SK-N-SH (cell line): Measurements from ENCODE around the gene FAM163A. TPM values are rescaled to one million over a fixed set of nuclear protein-coding genes. Genes with fewer than 3 reads are reported as not detected.

Experiments
- CTCF ChIA-PET: fragments of 300-600, 350-600 bp; formaldehyde crosslinking; extraction: SDS; loops from one replicate; lab custom pipeline; 2021; lab: Yijun Ruan, JAX
- POLR2A ChIA-PET: fragments of 350-600 bp; sonication (Branson Sonifier 250); formaldehyde crosslinking; extraction: SDS; loops from one replicate; lab custom pipeline; 2020; ENCODE audit warnings: antibody characterized with exemption, inconsistent platforms; lab: Yijun Ruan, JAX
- DNase-seq: peaks from one replicate; pipeline ENCODE4 v3.0.0; 2012
- H2AFZ ChIP-seq: fragments of 200-600 bp; sonication (generic); 2 replicates; pipeline ENCODE4 v1.8.1; 2016; ENCODE audit warnings: antibody characterized with exemption, mild to moderate bottlenecking, low read depth
- H3F3A ChIP-seq: fragments of 200-600 bp; sonication (generic); replicated peaks from 2 replicates; pipeline ENCODE3; 2016; ENCODE audit warnings: antibody characterized with exemption, mild to moderate bottlenecking; ENCODE audit not compliant: insufficient read depth
- H3K27ac ChIP-seq, 2 experiments: fragments of 200-500 bp in 1 of 2; fragments of 200-600 bp in 1 of 2; sonication (Bioruptor generic) in 1 of 2; sonication (generic), shearing (Covaris generic) in 1 of 2; 2 replicates each; pipeline versions ENCODE4 v1.5.1 to v1.6.1; 2014 to 2016; ENCODE audit warnings: low read depth in 2 of 2, inconsistent platforms in 1 of 2, low read length in 1 of 2, mild to moderate bottlenecking in 1 of 2, mixed read lengths in 1 of 2
- H3K27me3 ChIP-seq: fragments of 200-600 bp; sonication (generic), shearing (Covaris generic); 2 replicates; pipeline ENCODE4 v1.6.1; 2016; ENCODE audit warnings: mixed run types; ENCODE audit not compliant: insufficient read depth
- H3K36me3 ChIP-seq, 2 experiments: fragments of 200-500 bp in 1 of 2; fragments of 200-600 bp in 1 of 2; sonication (Bioruptor generic) in 1 of 2; sonication (generic) in 1 of 2; replicated peaks in 1 of 2; 2 replicates each; pipeline versions ENCODE3 to v1.5.1; 2014 to 2016; ENCODE audit warnings: low read length in 1 of 2, mild to moderate bottlenecking in 1 of 2; ENCODE audit not compliant: insufficient read depth in 2 of 2, control insufficient read depth in 1 of 2
- H3K4me1 ChIP-seq, 2 experiments: fragments of 200-500 bp in 1 of 2; fragments of 200-600 bp in 1 of 2; sonication (Bioruptor generic) in 1 of 2; sonication (generic), shearing (Covaris generic) in 1 of 2; 2 replicates each; pipeline versions ENCODE4 v1.5.1 to v1.6.1; 2014 to 2016; ENCODE audit warnings: low read depth in 1 of 2, low read length in 1 of 2, mixed run types in 1 of 2; ENCODE audit not compliant: insufficient read depth in 2 of 2, control insufficient read depth in 1 of 2
- H3K4me2 ChIP-seq: fragments of 200-600 bp; sonication (generic), shearing (Covaris generic); 2 replicates; pipeline ENCODE4 v1.6.1; 2017; ENCODE audit warnings: mixed run types
- H3K4me3 ChIP-seq, 2 experiments: fragments of 200-500 bp in 1 of 2; fragments of 200-600 bp in 1 of 2; sonication (Bioruptor generic) in 1 of 2; sonication (generic), shearing (Covaris generic) in 1 of 2; 2 replicates each; pipeline versions ENCODE4 v1.5.1 to v1.8.1; 2014 to 2016; ENCODE audit warnings: low read depth in 2 of 2, inconsistent platforms in 1 of 2, low read length in 1 of 2, mild to moderate bottlenecking in 1 of 2, mixed read lengths in 1 of 2, moderate library complexity in 1 of 2
- H3K79me2 ChIP-seq: fragments of 200-600 bp; sonication (generic); 2 replicates; pipeline ENCODE4 v1.8.1; 2017; ENCODE audit warnings: mild to moderate bottlenecking; ENCODE audit not compliant: insufficient read depth
- H3K9ac ChIP-seq: fragments of 200-600 bp; sonication (generic); 2 replicates; pipeline ENCODE4 v1.6.1; 2017; ENCODE audit warnings: mixed run types
- H3K9me2 ChIP-seq: fragments of 200-600 bp; sonication (generic); 2 replicates; pipeline ENCODE4 v1.6.1; 2017; ENCODE audit warnings: mixed run types
- H3K9me3 ChIP-seq: fragments of 200-600 bp; sonication (generic); 2 replicates; pipeline ENCODE4 v1.6.1; 2017; ENCODE audit warnings: mixed run types, mild to moderate bottlenecking, moderate library complexity
- H4K20me1 ChIP-seq: fragments of 200-600 bp; sonication (generic); 2 replicates; pipeline ENCODE4 v1.6.1; 2017; ENCODE audit warnings: mild to moderate bottlenecking, mixed run types; ENCODE audit not compliant: insufficient read depth
- CHD2 ChIP-seq: fragments of 150-350 bp; IDR thresholded peaks from 2 replicates; pipeline ENCODE4 v1.6.1; 2018; ENCODE audit warnings: low read length; ENCODE audit not compliant: partially characterized antibody
- CTCF ChIP-seq: fragments of 200-600 bp; sonication (generic); IDR thresholded peaks from 2 replicates; pipeline ENCODE4 v1.6.1; 2017; ENCODE audit warnings: antibody characterized with exemption, mild to moderate bottlenecking, moderate library complexity
- ELF1 ChIP-seq: IDR thresholded peaks from 2 replicates; pipeline ENCODE4 v1.4.0; 2012
- EP300 ChIP-seq, 2 experiments: IDR thresholded peaks; 2 replicates each; pipeline versions ENCODE4 v1.4.0 to v1.6.1; 2012; ENCODE audit warnings: borderline replicate concordance in 1 of 2, low read depth in 1 of 2, low read length in 1 of 2
- EZH2phosphoT487 ChIP-seq: fragments of 200-600 bp; sonication (generic); IDR thresholded peaks from 2 replicates; pipeline ENCODE4 v1.6.1; 2017; ENCODE audit warnings: low read depth, mixed run types, mild to moderate bottlenecking, antibody characterized with exemption, moderate library complexity, borderline replicate concordance
- FOXM1 ChIP-seq: IDR thresholded peaks from 2 replicates; pipeline ENCODE4 v1.4.0; 2012; ENCODE audit warnings: low read depth, mild to moderate bottlenecking
- GABPA ChIP-seq: IDR thresholded peaks from 2 replicates; pipeline ENCODE4 v1.4.0; 2012; ENCODE audit warnings: low read depth, mild to moderate bottlenecking
- GATA2 ChIP-seq: sonication (generic); formaldehyde crosslinking; IDR thresholded peaks from 2 replicates; pipeline ENCODE4 v1.5.0; 2020; ENCODE audit warnings: mild to moderate bottlenecking, missing genetic modification reagents
- IRF3 ChIP-seq: fragments of 150-350 bp; IDR thresholded peaks from 2 replicates; pipeline ENCODE4 v1.6.1; 2016; ENCODE audit warnings: mild to moderate bottlenecking, low read depth, low read length
- JUND ChIP-seq: IDR thresholded peaks from 2 replicates; pipeline ENCODE4 v1.4.0; 2012
- MEF2A ChIP-seq: IDR thresholded peaks from 2 replicates; pipeline ENCODE4 v1.4.0; 2012; ENCODE audit warnings: low read depth, borderline replicate concordance
- MXI1 ChIP-seq: IDR thresholded peaks from 2 replicates; pipeline ENCODE4 v1.6.1; 2012; ENCODE audit warnings: mild to moderate bottlenecking, low read depth, low read length, improper control_type of control experiment
- NRF1 ChIP-seq: IDR thresholded peaks from 2 replicates; pipeline ENCODE4 v1.6.1; 2012; ENCODE audit warnings: low read depth, mild to moderate bottlenecking, low read length
- POLR2AphosphoS5 ChIP-seq: IDR thresholded peaks from 2 replicates; pipeline ENCODE4 v1.6.1; 2012; ENCODE audit warnings: low read depth, low read length
- RAD21 ChIP-seq: IDR thresholded peaks from 2 replicates; pipeline ENCODE4 v1.6.1; 2012; ENCODE audit warnings: mild to moderate bottlenecking, low read length
- SIN3A ChIP-seq: IDR thresholded peaks from 2 replicates; pipeline ENCODE4 v1.6.1; 2012; ENCODE audit warnings: low read depth, mild to moderate bottlenecking, low read length, moderate library complexity, borderline replicate concordance
- SMC3 ChIP-seq: IDR thresholded peaks from 2 replicates; pipeline ENCODE4 v1.6.1; 2012; ENCODE audit warnings: low read depth, low read length, improper control_type of control experiment
- TAF1 ChIP-seq: IDR thresholded peaks from 2 replicates; pipeline ENCODE4 v1.6.1; 2012; ENCODE audit warnings: low read depth, mild to moderate bottlenecking, low read length, moderate library complexity, borderline replicate concordance
- TCF12 ChIP-seq: IDR thresholded peaks from 2 replicates; pipeline ENCODE4 v1.4.0; 2012
- TEAD4 ChIP-seq: IDR thresholded peaks from 2 replicates; pipeline ENCODE4 v1.4.0; 2012; ENCODE audit warnings: mild to moderate bottlenecking, borderline replicate concordance; ENCODE audit not compliant: insufficient read depth
- YY1 ChIP-seq: IDR thresholded peaks from 2 replicates; pipeline ENCODE4 v1.4.0; 2012; ENCODE audit warnings: low read depth, mild to moderate bottlenecking
- WGBS: methylation state at CpG from one replicate; pipeline ENCODE4 v1.1.6; 2017; ENCODE audit warnings: low lambda C conversion rate; 5-methylcytosine and 5-hydroxymethylcytosine counted together
- polyA plus RNA-seq, 3 experiments: library from polyadenylated mRNA; depleted of rRNA; stranded (reverse); fragments of >200 nt; gene quantifications; 2 replicates each; pipeline ENCODE4 v1.2.3, GENCODE V29; 2012
- TF ChIP-seq, protein P1 (sequence below): IDR thresholded peaks from 2 replicates; pipeline ENCODE4 v1.4.0; 2012; ENCODE audit warnings: low read depth

Gene FAM163A
- polyA plus RNA-seq, 1 of the 3 experiments (the other 2 are of a cell fraction), result 0.43 TPM

DNA sequence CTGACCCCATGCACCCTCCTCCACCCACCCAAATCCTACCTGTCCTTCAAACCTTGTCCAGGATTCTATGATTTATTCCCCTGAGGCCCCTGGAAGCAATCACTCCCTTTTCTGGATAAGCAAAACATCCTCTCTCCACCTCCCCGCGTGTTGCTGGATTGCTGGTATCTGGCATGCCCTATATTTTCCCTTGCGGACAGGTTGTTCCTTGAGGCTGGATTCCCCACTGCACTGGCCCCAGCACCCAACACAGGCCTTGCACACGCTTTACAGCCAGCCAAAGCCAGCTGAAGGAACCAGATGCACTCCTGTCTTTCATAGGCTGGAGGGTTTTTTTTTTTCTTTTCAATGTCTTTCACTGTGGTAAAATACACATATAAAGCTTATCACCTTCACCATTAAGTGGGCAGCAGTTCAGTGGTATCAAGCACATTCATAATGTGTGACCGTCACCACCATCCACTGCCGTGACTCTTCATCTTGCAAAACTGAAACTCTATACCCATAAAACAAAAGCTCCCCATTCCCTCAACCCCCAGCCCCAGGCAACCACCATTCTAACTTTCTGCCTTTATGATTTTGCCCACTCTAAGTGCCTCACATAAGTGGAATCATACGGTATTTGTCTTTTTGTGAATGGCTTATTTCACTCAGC lies 83.7 kb downstream of the FAM163A start:
- Histone ChIP-seq H3K4me2 (no peak overlapping the region), H3K36me3 (no peaks in the 10 kb centered on the region), H3K9ac (no peak overlapping the region), H3K27ac (no peak overlapping the region), H4K20me1 (no peaks in the 10 kb centered on the region), H3K9me2 (no peaks in the 10 kb centered on the region), H2AFZ (no peak overlapping the region)
- POLR2A ChIA-PET, result no interaction called here
- no peak for DNase-seq
- CTCF ChIA-PET, result interaction anchor here (1.7 to 9.9 kb wide), 3 partner anchors 12 to 120 kb away, joined by 5 to 72 read pairs (median 6); no protein-coding TSS in a partner anchor
- TF ChIP-seq, protein P1, sequence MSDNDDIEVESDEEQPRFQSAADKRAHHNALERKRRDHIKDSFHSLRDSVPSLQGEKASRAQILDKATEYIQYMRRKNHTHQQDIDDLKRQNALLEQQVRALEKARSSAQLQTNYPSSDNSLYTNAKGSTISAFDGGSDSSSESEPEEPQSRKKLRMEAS, result no peak
- TF ChIP-seq YY1 (no peak), ELF1 (no peak), TCF12 (no peak), SMC3 (no peak), RAD21 (no peak), CTCF (no peak), TAF1 (no peak), GABPA (no peak), MEF2A (no peak), JUND (no peak)
- TF ChIP-seq, all 33 proteins: peak for 0
- 84% methylated on average over 7 of the region's 7 CpGs for WGBS
- Histone ChIP-seq H3K4me3 (no peak overlapping the region), H3F3A (no peaks in the 10 kb centered on the region), H3K9me3 (no peaks in the 10 kb centered on the region), H3K79me2 (no peaks in the 10 kb centered on the region), H3K4me1 (no peaks in the 10 kb centered on the region; a peak in 1 of 4 replicates), H3K27me3 (no peaks in the 10 kb centered on the region; the same call in 1 of the 2 replicates)

GRCh38 chr1:179828554-179829110 lies 85.5 kb downstream of the FAM163A start:
- no peaks in the 10 kb centered on the region for H3K9me2 ChIP-seq
- no peak overlapping the region for H2AFZ ChIP-seq
- H3K36me3 ChIP-seq, result no peaks in the 10 kb centered on the region
- ChIA-PET POLR2A (no interaction called here), CTCF (interaction anchor here (0.9 to 9.9 kb wide), 7 partner anchors 10 to 350 kb away, joined by 3 to 72 read pairs (median 5); no protein-coding TSS in a partner anchor)
- no peaks in the 10 kb centered on the region for H3K79me2 ChIP-seq
- H3K9me3 ChIP-seq, result no peaks in the 10 kb centered on the region
- no peak overlapping the region for H3K9ac ChIP-seq
- WGBS, result 59% methylated on average over 8 of the region's 9 CpGs
- DNase-seq, result no peak
- no peaks in the 10 kb centered on the region; a peak in 1 of 4 replicates for H3K4me1 ChIP-seq
- no peaks in the 10 kb centered on the region; the same call in 1 of the 2 replicates for H3K27me3 ChIP-seq
- H3K27ac ChIP-seq, result no peak overlapping the region
- no peaks in the 10 kb centered on the region for H4K20me1 ChIP-seq
- H3K4me2 ChIP-seq, result no peak overlapping the region
- H3K4me3 ChIP-seq, result no peak overlapping the region
- no peaks in the 10 kb centered on the region for H3F3A ChIP-seq
- no peak for TF ChIP-seq GATA2 (CRISPR knock-in tag)
- no peak for TF ChIP-seq SIN3A
- no peak for TF ChIP-seq TEAD4
- TF ChIP-seq FOXM1, result no peak
- TF ChIP-seq, protein P1, result no peak
- TF ChIP-seq EZH2phosphoT487, result no peak
- TF ChIP-seq RAD21, result no peak
- no peak for TF ChIP-seq MXI1
- no peak for TF ChIP-seq CHD2
- no peak for TF ChIP-seq CTCF
- no peak for TF ChIP-seq POLR2AphosphoS5
- TF ChIP-seq MEF2A, result no peak
- TF ChIP-seq NRF1, result no peak
- TF ChIP-seq IRF3, result no peak
- no peak for TF ChIP-seq EP300 (IDR thresholded peaks at IDR 0.05; ENCODE audit: borderline replicate concordance in 1 of 2, low read depth in 1 of 2, low read length in 1 of 2)
- no peak for TF ChIP-seq TCF12
- TF ChIP-seq JUND, result no peak
